Stimulated activated CD8-positive, alpha-beta memory T cell treated with anti-CD3 and anti-CD28 coated beads, Interleukin-12 subunit alpha, Interleukin-12 subunit beta, amount 100 ng/mL, for 4 hours (primary cell): ENCODE data around the gene LHCGR.
"Not testable (repeated sequence)": the region's sequence is repeated elsewhere in the genome, so short reads cannot be mapped to it uniquely, and the experiment has no call there.

Experiments used
- DNase-seq: peaks from one replicate; pipeline ENCODE4 v3.0.0-alpha.2; 2020; ENCODE audit warnings: low read depth

The LHCGR gene

DNA sequence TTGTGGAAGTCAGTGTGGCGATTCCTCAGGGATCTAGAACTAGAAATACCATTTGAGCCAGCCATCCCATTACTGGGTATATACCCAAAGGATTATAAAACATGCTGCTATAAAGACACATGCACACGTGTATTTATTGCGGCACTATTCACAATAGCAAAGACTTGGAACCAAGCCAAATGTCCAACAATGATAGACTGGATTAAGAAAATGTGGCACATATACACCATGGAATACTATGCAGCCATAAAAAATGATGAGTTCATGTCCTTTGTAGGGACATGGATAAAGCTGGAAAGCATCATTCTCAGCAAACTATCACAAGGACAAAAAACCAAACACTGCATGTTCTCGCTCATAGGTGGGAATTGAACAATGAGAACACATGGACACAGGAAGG lies 16.3 kb downstream of the LHCGR start:
- DNase-seq, result not testable (repeated sequence)

DNA sequence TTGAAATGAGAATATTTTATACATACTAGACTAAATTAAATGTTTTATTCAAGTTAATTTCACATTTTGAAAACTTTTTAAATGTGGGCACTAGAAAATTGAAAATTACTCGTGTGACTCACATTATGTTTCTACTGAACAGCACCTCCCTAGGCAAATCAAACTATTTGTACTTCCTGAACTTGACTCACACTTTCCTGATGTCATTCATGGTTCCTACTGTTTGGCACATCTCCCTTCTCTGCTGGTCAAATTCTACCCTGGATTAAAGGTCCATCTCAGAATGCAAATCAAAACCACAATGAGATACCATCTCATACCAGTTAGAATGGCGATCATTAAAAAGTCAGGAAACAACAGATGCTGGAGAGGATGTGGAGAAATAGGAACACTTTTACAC lies 16.7 kb downstream of the LHCGR start:
- DNase-seq, result no peak

DNA sequence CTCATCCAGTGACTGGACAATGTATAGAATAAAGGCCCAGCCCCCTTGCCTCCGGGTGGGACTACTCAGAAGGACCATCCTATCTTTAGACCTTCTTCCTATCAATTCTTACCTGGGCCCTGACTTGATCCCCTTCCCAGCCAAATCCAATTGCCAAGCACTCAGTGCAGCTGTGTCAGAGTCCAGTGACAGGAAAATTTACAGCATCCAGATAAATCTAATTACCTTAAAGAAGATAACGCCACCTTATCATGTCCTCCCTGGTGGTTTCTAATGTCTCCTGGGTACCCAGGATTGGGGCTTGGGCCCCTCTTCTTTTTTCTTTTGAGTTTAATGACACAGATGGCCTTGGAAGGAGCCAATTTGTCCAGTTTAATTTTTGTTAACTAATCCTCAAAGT lies 19.3 kb downstream of the LHCGR start:
- DNase-seq, result no peak

DNA sequence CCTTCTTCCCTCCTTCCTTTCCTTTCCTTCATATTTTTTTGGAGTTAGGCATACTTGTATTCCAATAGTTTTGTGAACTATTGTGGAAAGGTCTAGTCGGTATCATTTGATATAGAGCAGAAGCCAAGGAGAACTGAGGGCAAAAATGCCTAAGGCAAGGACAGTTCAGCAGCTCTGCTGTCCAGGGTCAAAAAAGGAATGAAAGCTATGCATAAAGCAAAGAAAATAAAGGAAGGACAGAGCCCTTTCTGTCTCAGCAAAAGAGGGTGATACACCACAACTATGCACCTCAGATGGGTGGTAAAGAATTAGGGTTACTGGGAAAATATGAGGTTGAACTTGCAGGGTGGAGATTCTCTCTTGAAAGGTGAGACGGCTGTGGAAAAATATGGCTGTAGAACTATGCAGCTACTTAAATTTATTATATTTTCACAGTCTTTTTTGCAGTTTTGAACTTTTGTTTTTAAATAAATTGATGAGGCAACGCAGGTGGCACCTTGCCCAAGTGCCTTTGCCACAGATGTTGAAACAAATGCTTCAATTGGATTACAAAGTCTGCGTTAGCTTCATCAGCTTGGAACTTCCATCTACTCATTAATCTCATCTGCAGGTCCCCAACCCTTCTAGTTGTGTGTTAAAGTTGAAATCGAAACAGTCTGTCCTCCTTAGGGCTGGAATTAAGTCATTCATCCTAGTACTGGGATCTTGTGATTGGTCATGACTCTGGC lies 20.8 kb downstream of the LHCGR start:
- no peak for DNase-seq

DNA sequence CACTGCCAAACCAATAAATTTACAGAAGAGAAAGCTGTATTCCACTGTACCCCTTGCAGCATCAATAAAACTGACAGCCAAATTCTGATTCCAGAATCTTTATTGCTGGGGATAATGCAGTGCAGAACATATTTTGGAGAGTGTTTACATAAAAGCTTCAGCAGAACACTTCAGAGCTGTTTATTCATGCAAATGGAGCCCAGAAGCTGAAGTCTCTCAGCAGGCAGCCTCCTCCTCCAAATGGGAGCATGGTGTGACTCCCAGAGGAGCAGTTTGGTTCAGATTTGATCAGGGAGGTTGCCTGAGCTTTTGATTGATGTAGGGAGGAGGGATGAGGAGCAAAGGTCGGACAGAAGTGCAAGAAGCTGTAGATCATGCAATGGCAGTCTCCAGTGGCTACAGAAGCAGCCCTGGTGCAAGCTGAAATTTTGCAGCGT lies 22.4 kb downstream of the LHCGR start:
- DNase-seq, result no peak

DNA sequence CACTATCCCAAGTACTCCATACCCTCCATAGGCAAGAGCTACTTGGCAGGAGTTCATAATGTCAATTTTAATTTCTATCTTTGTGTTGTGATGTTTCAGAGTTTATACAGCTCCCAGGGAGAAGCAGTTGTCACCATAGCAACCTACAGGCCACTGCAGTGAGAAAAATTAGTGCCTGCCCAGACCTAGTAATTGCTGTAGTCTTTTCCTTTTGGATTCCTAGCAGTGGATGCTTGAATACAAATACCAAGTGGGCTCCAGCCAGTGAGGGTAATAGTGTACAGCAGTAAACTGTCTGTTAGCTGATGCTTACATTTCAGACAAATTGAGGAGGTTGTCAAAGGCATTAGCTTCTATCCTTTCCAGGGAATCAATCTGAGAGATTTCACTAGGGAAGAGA lies 26.7 kb downstream of the LHCGR start:
- no peak for DNase-seq

DNA sequence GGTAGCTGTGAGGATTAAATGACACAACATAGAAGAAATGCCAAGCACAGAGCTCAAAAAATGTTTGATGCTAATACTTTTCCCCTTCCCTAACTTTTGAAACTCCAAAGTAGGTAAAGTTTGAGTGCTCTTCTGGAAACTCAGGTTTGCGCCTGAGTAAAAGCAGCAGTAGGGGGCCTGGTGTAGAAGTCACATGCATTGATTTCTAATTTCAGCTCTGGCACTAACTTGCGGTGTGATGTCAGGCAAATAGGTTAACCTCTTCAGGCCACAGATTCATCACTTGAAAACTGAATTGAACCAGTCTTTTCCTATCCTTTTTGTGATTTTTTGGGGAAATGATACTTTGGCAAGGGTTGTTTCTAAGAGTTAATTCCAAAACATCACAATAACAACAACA lies 27.2 kb downstream of the LHCGR start:
- DNase-seq, result no peak

DNA sequence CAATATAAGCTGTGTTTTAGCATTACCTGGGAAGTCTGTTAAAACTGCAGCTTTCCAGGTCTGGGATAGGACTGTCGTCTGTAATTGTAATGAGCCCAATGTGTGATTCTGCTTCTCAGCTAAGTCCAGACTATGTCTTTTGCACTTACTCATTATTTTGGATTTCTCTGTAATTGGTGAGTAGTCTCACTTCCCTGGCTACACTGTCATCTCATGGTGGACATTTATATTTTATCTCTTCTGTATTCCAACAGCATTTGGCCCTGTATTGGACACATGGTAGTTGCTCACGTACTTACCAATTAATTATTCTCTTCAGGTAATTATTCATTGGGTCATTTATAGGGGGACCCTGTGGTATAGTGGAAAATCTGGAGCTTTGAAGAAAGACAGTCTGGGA lies 28.0 kb downstream of the LHCGR start:
- no peak for DNase-seq

DNA sequence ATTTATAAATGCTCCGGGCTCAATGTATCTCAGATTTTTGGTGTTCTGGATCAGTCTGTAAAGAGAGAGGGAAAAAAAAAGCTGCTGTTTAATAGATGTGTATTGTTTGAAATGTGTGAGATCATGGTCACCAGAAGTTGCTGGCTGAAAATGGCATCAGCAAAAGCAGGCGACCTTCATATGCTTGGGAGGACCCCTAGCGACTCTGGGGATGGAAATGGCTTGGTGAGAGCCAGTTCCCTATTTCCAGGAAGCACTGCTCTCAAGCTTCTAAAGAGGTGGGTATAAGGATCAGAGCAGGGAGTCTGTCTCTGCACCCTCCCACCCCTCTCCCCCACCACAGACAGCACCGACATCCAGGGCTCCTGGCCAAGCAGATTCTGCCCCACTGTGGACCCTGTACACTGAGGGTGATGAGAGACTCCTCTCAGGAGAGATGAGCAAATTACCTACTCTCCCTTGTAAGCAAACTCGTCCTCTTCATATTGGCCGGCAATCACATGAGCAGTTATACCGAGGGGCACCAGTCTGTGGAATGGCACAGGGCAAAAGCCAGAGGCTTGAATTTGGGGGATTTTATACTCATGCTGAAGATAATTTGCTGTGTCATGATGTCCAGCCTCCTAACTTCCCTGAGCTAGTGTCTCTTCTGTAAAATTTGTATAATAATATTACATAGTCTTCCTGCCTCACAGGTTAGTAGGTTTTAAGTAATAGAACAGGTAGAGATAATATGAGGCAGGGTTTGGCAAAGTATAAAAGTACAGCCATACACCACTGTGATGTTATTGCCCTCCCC lies 29.6 kb downstream of the LHCGR start:
- DNase-seq, result no peak

DNA sequence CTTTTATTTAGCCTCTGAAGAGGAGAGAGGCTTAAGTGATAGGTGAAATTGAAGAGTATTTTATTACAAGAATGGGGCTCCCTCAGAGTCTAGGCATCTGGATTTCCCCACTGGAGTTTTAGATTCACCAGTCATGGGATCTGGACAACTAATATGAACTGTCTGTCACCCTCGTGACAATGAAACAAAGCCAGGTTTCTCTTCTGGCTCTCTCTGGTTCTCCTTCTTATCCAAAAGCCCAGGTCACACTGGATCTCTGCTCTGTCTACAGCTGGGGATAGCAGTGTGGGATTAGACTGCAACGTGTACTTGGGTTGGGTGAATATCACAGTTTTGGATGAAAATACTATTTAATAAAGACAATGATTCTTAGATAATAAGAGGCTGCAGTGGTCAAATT lies 31.2 kb downstream of the LHCGR start:
- DNase-seq, result no peak

DNA sequence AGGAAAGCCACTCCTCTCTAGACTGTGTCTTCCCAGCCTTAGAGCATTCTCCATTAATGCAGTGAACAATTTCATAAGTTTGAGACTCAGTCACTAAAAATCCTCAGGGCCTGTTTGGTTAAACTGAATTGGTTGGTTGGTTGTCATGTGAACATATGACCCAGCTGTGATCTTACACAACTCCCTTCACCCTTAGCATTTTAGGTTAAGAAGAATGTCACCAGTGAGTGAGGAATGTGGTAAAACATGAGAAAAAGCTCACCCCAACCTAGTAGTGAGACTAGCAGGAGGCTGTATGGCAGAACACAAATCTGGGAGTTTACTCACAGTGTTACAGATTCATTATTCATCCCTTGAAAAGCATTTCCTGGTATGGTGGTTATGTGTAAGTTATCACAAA lies 32.4 kb downstream of the LHCGR start:
- no peak for DNase-seq

DNA sequence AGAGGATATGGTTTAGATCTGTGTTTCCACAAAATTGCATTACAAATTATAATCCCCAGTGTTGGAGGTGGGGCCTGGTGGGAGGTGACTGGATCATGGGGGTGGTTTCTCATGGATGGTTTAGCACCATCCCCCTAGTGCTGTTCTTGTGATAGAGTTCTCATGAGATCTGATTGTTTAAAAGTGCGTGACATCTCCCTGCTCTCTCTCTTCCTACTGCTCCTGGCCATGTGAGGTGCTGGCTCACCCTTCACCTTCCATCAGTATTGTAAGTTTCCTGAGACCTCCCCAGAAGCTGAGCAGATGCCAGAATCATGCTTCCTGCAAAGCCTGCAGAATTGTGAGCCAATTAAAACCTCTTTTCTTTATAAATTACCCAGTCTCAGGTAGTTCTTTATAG lies 33.1 kb downstream of the LHCGR start:
- no peak for DNase-seq

DNA sequence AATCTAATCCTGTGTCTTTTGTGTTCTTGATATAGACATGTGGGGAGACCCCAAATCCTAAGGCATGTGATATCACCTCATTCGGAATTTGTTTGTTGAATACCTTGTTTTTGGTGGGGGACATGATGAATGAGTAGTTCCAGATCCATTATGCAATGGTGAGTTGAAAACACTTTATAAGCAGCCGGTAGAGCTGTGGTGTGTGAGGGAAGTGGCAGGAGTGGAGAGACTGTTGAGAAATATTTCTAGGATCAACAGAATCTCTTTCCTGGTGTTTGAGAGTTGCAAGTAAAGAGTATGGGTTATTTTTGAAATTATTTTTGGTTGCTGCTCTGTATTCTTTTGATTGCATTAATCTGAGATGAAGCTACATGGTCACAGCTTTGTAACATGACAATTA lies 34.4 kb downstream of the LHCGR start:
- DNase-seq, result no peak

DNA sequence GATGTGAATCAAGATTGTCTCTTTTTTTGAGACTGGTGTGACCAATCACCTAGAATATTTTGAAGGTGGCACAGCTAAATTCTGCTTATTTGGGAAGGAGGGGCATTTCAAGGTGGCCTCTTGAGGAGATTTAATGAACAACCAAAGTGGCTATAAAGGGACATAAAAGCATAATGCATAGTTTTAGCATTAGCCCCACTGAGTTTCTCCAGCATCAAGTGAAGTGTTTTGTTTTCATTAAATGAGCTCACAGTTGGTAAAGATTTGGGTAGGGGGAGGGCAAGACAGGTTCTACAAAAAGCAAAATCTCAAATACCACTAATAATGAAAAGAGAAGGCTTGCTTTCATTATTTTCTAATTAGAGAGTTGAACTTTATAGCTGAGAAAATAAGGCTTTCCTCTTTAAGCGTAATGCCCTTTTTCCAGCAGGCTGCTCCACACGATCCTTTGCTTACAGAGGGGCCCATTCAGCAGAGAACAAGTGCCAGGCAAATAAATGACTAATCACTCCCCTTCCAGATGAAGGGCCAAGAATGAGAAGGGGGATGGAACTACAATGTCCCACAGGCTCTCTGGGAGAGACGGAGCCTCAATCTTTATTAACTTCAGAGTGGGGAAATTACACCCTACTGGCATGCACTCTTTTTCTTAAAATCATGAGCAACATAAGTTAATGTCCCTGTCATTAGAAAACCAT lies 35.9 kb downstream of the LHCGR start:
- no peak for DNase-seq

DNA sequence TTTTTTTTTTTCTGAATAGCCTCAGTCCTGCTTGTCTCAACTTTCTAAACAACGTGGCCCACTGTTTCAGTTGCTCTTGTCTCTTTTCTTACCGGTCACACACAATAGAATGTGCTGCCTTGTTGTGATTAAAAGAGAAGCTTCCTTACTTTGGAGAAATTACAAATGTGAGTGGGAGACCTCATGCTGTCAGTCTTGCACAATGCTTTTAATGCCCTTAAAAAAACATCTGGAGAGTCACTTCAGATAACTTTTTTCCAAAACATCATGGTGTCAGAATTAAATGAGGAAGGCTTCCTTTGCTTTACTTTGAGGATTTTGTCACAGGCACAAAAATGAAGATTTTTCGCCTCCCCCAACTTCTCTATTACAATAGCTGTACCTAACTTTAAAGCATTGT lies 37.7 kb downstream of the LHCGR start:
- DNase-seq, result no peak

DNA sequence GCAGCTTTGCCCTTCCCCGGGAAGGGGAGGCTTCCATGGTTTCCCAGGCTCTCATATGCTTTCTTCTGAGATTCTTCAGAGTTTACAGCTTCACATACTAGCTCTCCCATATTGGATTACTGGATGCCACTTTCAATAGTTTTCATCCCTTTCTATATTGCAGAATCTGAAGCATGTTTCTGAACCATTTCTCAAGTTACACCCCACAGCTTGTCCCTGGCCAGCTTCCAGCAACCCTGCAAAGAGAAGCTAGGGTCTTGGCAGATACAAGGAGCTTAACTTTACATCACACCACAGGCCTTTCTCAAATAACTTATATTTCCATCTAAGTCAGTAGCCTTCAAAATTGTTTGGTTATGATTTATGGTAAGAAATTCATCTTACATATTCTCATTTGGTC lies 39.6 kb downstream of the LHCGR start:
- no peak for DNase-seq

DNA sequence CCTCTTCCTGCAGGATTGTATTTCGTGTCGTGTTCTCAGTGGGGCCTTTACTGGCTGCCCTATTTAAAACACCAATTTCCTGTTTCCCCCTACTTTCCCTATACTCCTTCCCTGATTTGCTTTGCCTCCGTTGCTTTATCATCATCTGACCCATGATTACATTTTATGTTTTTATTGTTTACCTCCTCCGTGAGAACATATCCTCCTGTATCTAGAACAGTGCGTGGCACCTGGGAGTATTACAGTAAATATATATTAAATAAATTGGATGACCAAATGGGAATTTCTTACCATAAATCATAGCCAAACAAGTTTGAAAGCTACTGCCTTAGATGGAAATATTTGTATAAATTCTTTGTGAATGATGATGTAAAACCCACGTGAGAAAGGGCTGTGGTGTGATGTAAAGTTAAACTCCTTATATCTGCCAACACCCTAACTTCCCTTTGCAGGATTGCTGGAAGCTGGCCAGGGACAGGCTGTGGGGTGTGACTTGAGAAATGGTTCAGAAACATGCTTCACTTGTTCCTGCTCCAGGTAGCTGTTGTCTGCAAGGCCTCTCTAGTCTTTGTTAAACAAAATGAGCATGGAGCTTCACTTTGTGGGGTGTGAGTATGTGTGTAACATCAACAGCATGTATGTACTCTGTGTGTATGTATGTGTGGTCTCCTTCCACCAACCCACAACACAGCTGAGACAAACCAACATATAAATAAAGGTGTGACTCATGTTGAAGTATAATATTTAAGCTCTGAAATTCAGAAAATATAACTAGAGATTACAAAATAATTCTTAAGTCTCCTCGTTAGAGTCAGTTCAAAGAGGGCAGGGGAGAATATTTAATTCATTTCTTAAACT lies 40.3 kb downstream of the LHCGR start:
- no peak for DNase-seq

DNA sequence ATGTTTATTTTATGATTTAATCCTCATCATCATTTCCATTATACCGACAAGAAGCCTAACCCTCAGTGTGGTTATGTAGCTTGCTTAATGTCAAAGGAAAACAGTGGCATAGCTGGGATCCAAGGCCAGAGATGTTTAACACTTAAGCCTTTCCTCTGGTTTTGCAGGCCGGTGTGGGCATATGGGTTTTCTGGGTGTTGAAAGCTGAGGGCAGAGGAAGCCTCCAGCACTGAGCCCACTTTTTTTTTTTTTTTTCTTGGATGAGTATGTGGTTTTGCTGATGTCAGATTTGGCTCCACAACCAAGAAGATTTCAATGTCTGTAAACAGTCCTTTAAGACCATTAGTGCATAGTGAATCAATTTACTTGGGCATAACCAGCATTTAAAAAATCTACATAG lies 41.3 kb downstream of the LHCGR start:
- no peak for DNase-seq

DNA sequence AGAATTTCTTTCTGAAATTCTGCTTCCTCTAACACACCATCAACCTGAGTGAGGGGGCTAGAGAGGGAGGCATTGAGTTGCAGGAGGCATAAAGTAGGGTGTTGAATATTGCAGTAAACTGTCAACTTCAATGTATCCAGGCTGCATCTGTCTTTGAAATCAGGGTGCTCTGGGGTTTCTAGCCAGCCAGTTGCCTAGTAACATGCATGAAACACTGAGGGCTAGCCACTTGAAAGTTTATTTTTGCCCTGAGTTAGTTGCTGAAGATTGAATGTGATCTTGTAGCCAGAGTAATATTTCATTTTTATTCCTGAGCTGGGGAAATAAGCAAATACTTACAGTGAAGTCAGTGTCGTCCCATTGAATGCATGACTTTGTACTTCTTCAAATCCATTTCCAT lies 41.9 kb downstream of the LHCGR start:
- no peak for DNase-seq

DNA sequence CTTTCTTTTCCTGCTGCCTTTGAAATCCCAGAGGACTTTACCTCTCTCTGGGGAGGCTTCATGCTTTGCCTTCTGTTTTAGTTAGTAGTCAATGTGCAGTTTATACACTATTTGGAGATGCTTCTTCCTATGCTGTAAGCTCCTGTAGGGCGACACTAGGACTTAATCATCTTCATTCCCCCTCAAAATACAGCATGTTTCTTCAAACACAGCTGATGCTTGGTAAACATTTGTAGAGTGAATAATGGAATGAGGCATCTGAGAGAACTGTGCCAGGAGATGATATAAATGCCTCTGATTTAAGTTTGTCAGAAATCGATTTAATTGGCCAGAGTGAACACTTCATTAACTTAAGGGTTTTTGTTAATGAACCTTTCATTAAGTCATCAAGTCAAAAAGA lies 43.4 kb downstream of the LHCGR start:
- DNase-seq, result no peak

DNA sequence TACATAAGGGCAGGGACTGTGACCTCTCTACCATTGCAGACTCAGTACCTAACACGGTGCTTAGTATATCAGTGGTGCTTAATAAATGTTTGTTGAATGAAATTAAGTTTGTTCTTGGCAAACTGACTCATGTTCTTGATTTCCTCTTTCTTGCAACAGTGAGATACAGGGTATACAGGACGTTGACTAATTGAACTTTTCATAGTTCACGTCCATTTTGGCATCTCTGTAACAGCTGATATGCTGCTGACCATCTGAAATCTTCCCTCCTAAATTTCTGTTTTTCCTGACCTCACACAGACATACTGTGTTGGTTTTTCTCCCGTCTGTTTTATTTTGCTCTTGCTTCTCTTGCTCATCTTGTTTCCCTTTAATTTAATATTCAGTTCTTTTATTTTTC lies 44.2 kb downstream of the LHCGR start:
- DNase-seq, result no peak
